Measurements from ENCODE around the gene NELFA.

The NELFA gene

GRCh38 chr4:1981251-1982058 is 27.3 kb downstream of the NELFA start:
- no peak for DNase-seq

GRCh38 chr4:1980561-1981041 is 28.2 kb downstream of the NELFA start:
- no peak for DNase-seq

GRCh38 chr4:1979477-1980196 is 29.1 kb downstream of the NELFA start:
- no peak for DNase-seq

GRCh38 chr4:1978741-1979476 is 29.9 kb downstream of the NELFA start:
- DNase-seq: no peak

GRCh38 chr4:1978226-1978625 is 30.5 kb downstream of the NELFA start:
- no peak for DNase-seq

GRCh38 chr4:1976416-1977352 is 32.1 kb downstream of the NELFA start:
- no peak for DNase-seq

GRCh38 chr4:1975880-1976279 is 32.9 kb downstream of the NELFA start:
- DNase-seq: no peak

- no peak for DNase-seq
Measured at GRCh38 chr4:1975391-1975801, 33.4 kb downstream of the NELFA start.

- DNase-seq: no peak
Measured at GRCh38 chr4:1974840-1975239, 33.9 kb downstream of the NELFA start.

- no peak for DNase-seq
Measured at GRCh38 chr4:1973661-1974060, 35.1 kb downstream of the NELFA start.

- no peak for DNase-seq
Measured at GRCh38 chr4:1973218-1973617, 35.6 kb downstream of the NELFA start.

GRCh38 chr4:1972414-1972813 is 36.4 kb downstream of the NELFA start:
- no peak for DNase-seq

- no peak for DNase-seq
Measured at GRCh38 chr4:1971456-1972200, 37.1 kb downstream of the NELFA start.

- no peak for DNase-seq
Measured at GRCh38 chr4:1970926-1971325, 37.8 kb downstream of the NELFA start.

GRCh38 chr4:1969928-1970723 is 38.6 kb downstream of the NELFA start:
- no peak for DNase-seq

GRCh38 chr4:1968686-1969295 is 40.0 kb downstream of the NELFA start:
- DNase-seq: no peak

GRCh38 chr4:1967512-1968149 is 41.1 kb downstream of the NELFA start:
- DNase-seq: no peak

- no peak for DNase-seq
Measured at GRCh38 chr4:1964971-1965370, 43.8 kb downstream of the NELFA start.

- DNase-seq: no peak
Measured at GRCh38 chr4:1964443-1964842, 44.3 kb downstream of the NELFA start.

GRCh38 chr4:1962980-1963379 is 45.8 kb downstream of the NELFA start:
- no peak for DNase-seq
